GM06990 (cell line): Measurements from ENCODE around the gene LAT.
"Not testable (repeated sequence)": the region's sequence is repeated elsewhere in the genome, so short reads cannot be mapped to it uniquely, and the experiment has no call there.

ENCODE experiments used
- DNase-seq: peaks from one replicate; pipeline ENCODE4 v3.0.0-alpha.2; 2011; ENCODE audit not compliant: insufficient read length; ENCODE audit errors: extremely low read depth
- H3K27me3 ChIP-seq: replicated peaks from 2 replicates; pipeline ENCODE4 v1.6.0; 2011; ENCODE audit warnings: low read length; ENCODE audit not compliant: control insufficient read depth, insufficient read depth
- H3K36me3 ChIP-seq: 2 replicates; pipeline ENCODE4 v1.5.1; 2011; ENCODE audit warnings: low read length; ENCODE audit not compliant: control insufficient read depth, insufficient read depth
- H3K4me3 ChIP-seq: replicated peaks from 2 replicates; pipeline ENCODE4 v1.5.1; 2011; ENCODE audit warnings: low read depth, mild to moderate bottlenecking, control low read depth, low read length
- CTCF ChIP-seq: IDR thresholded peaks from 2 replicates; pipeline ENCODE4 v1.5.1; 2011; ENCODE audit warnings: low read length, control low read depth, mild to moderate bottlenecking, inconsistent platforms; ENCODE audit not compliant: insufficient read depth, poor library complexity, severe bottlenecking

The LAT gene

GRCh38 chr16:28974007-28974436, 10.8 kb upstream of the LAT start:
- peak; percentile 59 for TF ChIP-seq CTCF
- H3K27me3 ChIP-seq: no peaks in the 10 kb centered on the region
- H3K36me3 ChIP-seq: peaks cover 4% of the 10 kb centered on the region
- no peak for DNase-seq
- H3K4me3 ChIP-seq: peak overlapping the region; percentile 73

GRCh38 chr16:28974437-28975157, 10.3 kb upstream of the LAT start, which contains the start of gene SPNS1:
SPNS1 (plus strand) TSS chr16:28974778; CDS start chr16:28975152, 374 bp downstream.
- DNase-seq: peak; percentile 94
- H3K4me3 ChIP-seq: peak within 1 kb of the TSS; percentile 73
- peaks cover 7% of the 10 kb centered on the region for H3K36me3 ChIP-seq
- no peak for TF ChIP-seq CTCF
- no peaks in the 10 kb centered on the region for H3K27me3 ChIP-seq

- H3K36me3 ChIP-seq: peaks cover 7% of the 10 kb centered on the region
- no peak for TF ChIP-seq CTCF
- H3K4me3 ChIP-seq: peak overlapping the region; percentile 73
- no peak for DNase-seq
- no peaks in the 10 kb centered on the region for H3K27me3 ChIP-seq
Observed at GRCh38 chr16:28975158-28975599, 9.7 kb upstream of the LAT start.

- H3K36me3 ChIP-seq: peaks cover 16% of the 10 kb centered on the region
- no peak overlapping the region for H3K4me3 ChIP-seq
- peak; percentile 68 for TF ChIP-seq CTCF
- H3K27me3 ChIP-seq: no peaks in the 10 kb centered on the region
- no peak for DNase-seq
Observed at GRCh38 chr16:28977703-28978662, 6.9 kb upstream of the LAT start.

- peak; percentile 15 for TF ChIP-seq CTCF
- not testable (repeated sequence) for H3K27me3 ChIP-seq, DNase-seq, H3K4me3 ChIP-seq
- H3K36me3 ChIP-seq: peaks cover 23% of the 10 kb centered on the region
Observed at GRCh38 chr16:28980330-28980729, 4.5 kb upstream of the LAT start.
